Suprapubic skin (tissue), 4 donors: ENCODE results near the gene PDZRN3. TPM values are rescaled to one million over a fixed set of nuclear protein-coding genes. Genes with fewer than 3 reads are reported as not detected.

Source experiments
- DNase-seq, 2 donors: peaks; one replicate each; pipeline ENCODE4 v3.0.0-alpha.2; 2019; ENCODE audit warnings: low spot score in 2 of 2
- H3K27ac ChIP-seq: fragments of 200-600 bp; sonication (generic); one replicate; pipeline ENCODE4 v1.5.1; 2019
- H3K27me3 ChIP-seq: fragments of 200-600 bp; sonication (generic); one replicate; pipeline ENCODE4 v1.5.1; 2019
- H3K36me3 ChIP-seq: fragments of 200-600 bp; sonication (generic); one replicate; pipeline ENCODE4 v1.5.1; 2019
- H3K4me1 ChIP-seq: fragments of 200-600 bp; sonication (generic); one replicate; pipeline ENCODE4 v1.5.1; 2019
- H3K4me3 ChIP-seq: fragments of 200-600 bp; sonication (generic); one replicate; pipeline ENCODE4 v1.5.1; 2019; ENCODE audit warnings: mild to moderate bottlenecking
- H3K9me3 ChIP-seq: fragments of 200-600 bp; sonication (generic); one replicate; pipeline ENCODE4 v1.5.1; 2019
- EP300 ChIP-seq: sonication (generic); formaldehyde crosslinking; IDR thresholded peaks from one replicate; pipeline ENCODE4 v1.6.1; 2017; ENCODE audit warnings: antibody characterized with exemption
- POLR2A ChIP-seq, 2 donors: fragments of 450-650 bp; IDR thresholded peaks; one replicate each; pipeline ENCODE4 v1.6.1; 2017; ENCODE audit warnings: antibody characterized with exemption in 2 of 2, mild to moderate bottlenecking in 2 of 2, moderate library complexity in 2 of 2
- POLR2AphosphoS5 ChIP-seq, 3 donors: sonication (generic); formaldehyde crosslinking; IDR thresholded peaks; one replicate each; pipeline ENCODE4 v1.6.1; 2017; ENCODE audit warnings: antibody characterized with exemption in 3 of 3
- WGBS: methylation state at CpG from one replicate; pipeline ENCODE4 v1.1.5; 2018; 5-methylcytosine and 5-hydroxymethylcytosine counted together
- total RNA-seq, 4 donors: library from RNA; depleted of rRNA; stranded (reverse); fragments of >200 nt; gene quantifications; one replicate each; pipeline ENCODE4 v1.1.0, GENCODE V29; 2016
- TF ChIP-seq, protein P1 (sequence below), 2 donors: fragments of 200-600 bp in 1 of 2; fragments of 450-650 bp in 1 of 2; sonication (generic) in 1 of 2; IDR thresholded peaks; one replicate each; pipeline ENCODE4 v1.5.1; 2016 to 2019; ENCODE audit warnings: antibody characterized with exemption in 2 of 2, mild to moderate bottlenecking in 1 of 2, moderate library complexity in 1 of 2

The PDZRN3 gene
- total RNA-seq, 4 donors from 2014 or later = 9.2 to 33.3 (median 13.7) TPM

DNA sequence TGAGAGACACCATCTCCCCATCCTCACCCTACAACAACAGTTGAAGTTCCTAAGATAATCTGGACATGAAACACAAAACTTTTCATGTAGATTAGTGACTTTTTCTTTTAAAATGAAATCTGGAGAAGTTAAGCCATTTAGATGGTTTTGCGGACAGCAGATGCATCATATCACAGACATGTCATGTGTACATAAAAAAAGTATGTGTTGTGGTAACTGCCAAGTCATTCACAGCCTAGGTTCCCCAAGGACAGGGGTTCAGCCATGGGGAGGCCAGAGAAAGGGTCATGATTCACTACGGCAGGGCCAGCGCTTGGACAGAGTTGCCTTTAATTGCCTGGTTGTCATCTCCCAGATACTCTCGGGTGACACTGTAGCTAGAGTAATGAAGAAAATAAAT lies 163.2 kb downstream of the PDZRN3 start:
- 71% methylated on average over 4 of the region's 4 CpGs for whole genome bisulfite sequencing
- Histone ChIP-seq H3K4me3 (no peak overlapping the region), H3K27ac (no peak overlapping the region), H3K36me3 (no peaks in the 10 kb centered on the region), H3K27me3 (no peaks in the 10 kb centered on the region), H3K9me3 (no peaks in the 10 kb centered on the region), H3K4me1 (no peaks in the 10 kb centered on the region)
- DNase-seq = no peak
- TF ChIP-seq, protein P1, sequence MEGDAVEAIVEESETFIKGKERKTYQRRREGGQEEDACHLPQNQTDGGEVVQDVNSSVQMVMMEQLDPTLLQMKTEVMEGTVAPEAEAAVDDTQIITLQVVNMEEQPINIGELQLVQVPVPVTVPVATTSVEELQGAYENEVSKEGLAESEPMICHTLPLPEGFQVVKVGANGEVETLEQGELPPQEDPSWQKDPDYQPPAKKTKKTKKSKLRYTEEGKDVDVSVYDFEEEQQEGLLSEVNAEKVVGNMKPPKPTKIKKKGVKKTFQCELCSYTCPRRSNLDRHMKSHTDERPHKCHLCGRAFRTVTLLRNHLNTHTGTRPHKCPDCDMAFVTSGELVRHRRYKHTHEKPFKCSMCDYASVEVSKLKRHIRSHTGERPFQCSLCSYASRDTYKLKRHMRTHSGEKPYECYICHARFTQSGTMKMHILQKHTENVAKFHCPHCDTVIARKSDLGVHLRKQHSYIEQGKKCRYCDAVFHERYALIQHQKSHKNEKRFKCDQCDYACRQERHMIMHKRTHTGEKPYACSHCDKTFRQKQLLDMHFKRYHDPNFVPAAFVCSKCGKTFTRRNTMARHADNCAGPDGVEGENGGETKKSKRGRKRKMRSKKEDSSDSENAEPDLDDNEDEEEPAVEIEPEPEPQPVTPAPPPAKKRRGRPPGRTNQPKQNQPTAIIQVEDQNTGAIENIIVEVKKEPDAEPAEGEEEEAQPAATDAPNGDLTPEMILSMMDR (IDR thresholded peaks at IDR 0.05) = no peak
- TF ChIP-seq POLR2A (IDR thresholded peaks at IDR 0.05) = no peak
- TF ChIP-seq POLR2AphosphoS5 (IDR thresholded peaks at IDR 0.05) = no peak
- no peak for TF ChIP-seq EP300

DNA sequence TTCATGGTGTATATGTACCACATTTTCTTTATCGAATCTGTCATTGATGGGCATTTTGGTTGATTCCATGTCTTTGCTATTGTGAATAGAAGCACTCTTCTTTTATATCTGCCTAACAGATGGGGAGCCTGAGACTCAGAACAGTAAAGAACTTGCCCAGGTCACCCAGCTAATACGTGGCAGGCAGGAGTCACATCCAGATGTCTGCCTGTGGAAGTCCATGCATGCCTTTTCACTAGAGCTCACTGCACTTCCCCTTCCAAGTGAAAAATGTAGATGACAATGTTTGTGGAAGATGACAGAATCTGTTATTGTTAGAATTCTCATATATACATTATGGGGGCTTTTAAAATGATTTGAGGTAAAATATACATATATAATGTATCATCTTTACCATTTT lies 165.0 kb downstream of the PDZRN3 start:
- DNase-seq = no peak
- TF ChIP-seq POLR2A (IDR thresholded peaks at IDR 0.05) = no peak
- TF ChIP-seq, protein P1 (IDR thresholded peaks at IDR 0.05) = no peak
- no peak for TF ChIP-seq EP300
- no peak for TF ChIP-seq POLR2AphosphoS5 (IDR thresholded peaks at IDR 0.05)
- Histone ChIP-seq H3K27me3 (no peaks in the 10 kb centered on the region), H3K36me3 (no peaks in the 10 kb centered on the region), H3K4me1 (peaks cover 2% of the 10 kb centered on the region), H3K27ac (no peak overlapping the region), H3K4me3 (no peak overlapping the region), H3K9me3 (no peaks in the 10 kb centered on the region)
- WGBS = 89% methylated on average over 2 of the region's 2 CpGs

- WGBS = 54% methylated on average over 4 of the region's 4 CpGs
- no peak overlapping the region for H3K27ac ChIP-seq
These were observed 171.1 kb downstream of the PDZRN3 start for GRCh38 chr3:73453666-73454065.

GRCh38 chr3:73452729-73453128 lies 172.0 kb downstream of the PDZRN3 start:
- H3K27me3 ChIP-seq = no peaks in the 10 kb centered on the region

More at GRCh38 chr3:73453666-73454065, 171.1 kb downstream of the PDZRN3 start:
- no peak for DNase-seq
- Histone ChIP-seq H3K4me1 (peaks cover 18% of the 10 kb centered on the region), H3K4me3 (no peak overlapping the region), H3K9me3 (no peaks in the 10 kb centered on the region), H3K27me3 (no peaks in the 10 kb centered on the region), H3K36me3 (no peaks in the 10 kb centered on the region)
- TF ChIP-seq, protein P1 (IDR thresholded peaks at IDR 0.05) = no peak
- no peak for TF ChIP-seq POLR2AphosphoS5 (IDR thresholded peaks at IDR 0.05)
- TF ChIP-seq POLR2A (IDR thresholded peaks at IDR 0.05) = no peak
- TF ChIP-seq EP300 = no peak

GRCh38 chr3:73451301-73451944 lies 173.3 kb downstream of the PDZRN3 start:
- H3K4me3 ChIP-seq = no peak overlapping the region
- H3K27me3 ChIP-seq = no peaks in the 10 kb centered on the region
- H3K9me3 ChIP-seq = no peaks in the 10 kb centered on the region
- H3K27ac ChIP-seq = no peak overlapping the region
- no peak for DNase-seq
- WGBS = 56% methylated on average over 3 of the region's 3 CpGs
- peaks cover 18% of the 10 kb centered on the region for H3K4me1 ChIP-seq
- H3K36me3 ChIP-seq = no peaks in the 10 kb centered on the region
- TF ChIP-seq POLR2AphosphoS5 (IDR thresholded peaks at IDR 0.05) = no peak
- TF ChIP-seq EP300 = no peak
- TF ChIP-seq POLR2A (IDR thresholded peaks at IDR 0.05) = no peak

More at GRCh38 chr3:73452729-73453128, 172.0 kb downstream of the PDZRN3 start:
- no peak for DNase-seq
- Histone ChIP-seq H3K4me3 (no peak overlapping the region), H3K4me1 (peaks cover 18% of the 10 kb centered on the region), H3K9me3 (no peaks in the 10 kb centered on the region), H3K36me3 (no peaks in the 10 kb centered on the region), H3K27ac (no peak overlapping the region)
- no peak for TF ChIP-seq EP300
- no peak for TF ChIP-seq POLR2AphosphoS5 (IDR thresholded peaks at IDR 0.05)
- no peak for TF ChIP-seq POLR2A (IDR thresholded peaks at IDR 0.05)
- WGBS = 74% methylated on average over 3 of the region's 3 CpGs

DNA sequence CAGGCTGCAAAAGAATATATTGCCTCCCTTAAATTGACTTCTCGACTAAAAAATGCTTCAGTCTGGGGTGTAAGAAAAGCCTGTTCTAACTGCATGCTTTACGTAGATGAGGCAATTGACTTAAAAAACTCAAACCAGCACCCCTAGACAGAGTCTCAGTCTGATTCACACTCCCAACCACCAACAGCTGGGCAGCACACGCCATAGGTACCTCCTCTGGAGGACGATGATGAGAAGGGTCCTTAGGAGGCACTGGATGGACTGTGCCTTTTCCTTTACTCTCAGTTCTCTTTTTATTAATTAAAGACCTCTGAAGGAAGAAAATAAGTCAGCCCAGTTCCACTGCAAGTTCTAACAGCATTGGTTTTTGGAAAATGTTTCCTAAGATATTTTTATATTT lies 175.0 kb downstream of the PDZRN3 start:
- no peak for TF ChIP-seq POLR2AphosphoS5 (IDR thresholded peaks at IDR 0.05)
- no peaks in the 10 kb centered on the region for H3K9me3 ChIP-seq
- H3K4me3 ChIP-seq = no peak overlapping the region
- WGBS = 65% methylated on average over 4 of the region's 4 CpGs
- H3K4me1 ChIP-seq = peaks cover 16% of the 10 kb centered on the region
- H3K27ac ChIP-seq = no peak overlapping the region
- no peak for DNase-seq
- no peaks in the 10 kb centered on the region for H3K27me3 ChIP-seq
- H3K36me3 ChIP-seq = no peaks in the 10 kb centered on the region
